ENCODE data around the gene PDE8A.

DNA sequence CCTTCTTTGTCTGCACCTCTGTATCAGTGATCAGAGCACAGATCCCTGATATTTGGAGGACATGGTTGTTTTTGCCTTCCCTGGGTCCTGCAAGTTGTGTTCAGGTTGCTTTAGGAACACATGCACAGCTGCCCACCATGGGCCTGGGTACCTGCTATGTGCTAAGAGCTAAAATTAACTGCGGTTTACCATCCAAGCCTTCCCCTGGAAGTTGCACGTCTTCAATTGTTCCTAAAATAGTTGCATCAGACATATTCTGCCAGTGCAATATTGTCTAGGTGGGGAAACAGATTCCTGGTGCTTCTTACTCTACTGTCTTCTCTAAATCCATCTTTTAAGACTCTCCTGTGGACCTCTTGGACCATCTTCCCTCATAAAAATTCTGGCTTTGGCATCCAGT lies 80.9 kb downstream of the PDE8A start:
- TF ChIP-seq CTCF (IDR thresholded peaks at IDR 0.05) (no peak), POLR2A (IDR thresholded peaks at IDR 0.05) (no peak)
